IPS-NIHi11 (cell line): ENCODE results near the gene LBX1.
"Not testable (repeated sequence)": the region's sequence is repeated elsewhere in the genome, so short reads cannot be mapped to it uniquely, and the experiment has no call there.

ENCODE experiments used
- DNase-seq: peaks from one replicate; pipeline ENCODE4 v3.0.0; 2012; ENCODE audit warnings: mixed read lengths, low spot score

LBX1 gene

DNA sequence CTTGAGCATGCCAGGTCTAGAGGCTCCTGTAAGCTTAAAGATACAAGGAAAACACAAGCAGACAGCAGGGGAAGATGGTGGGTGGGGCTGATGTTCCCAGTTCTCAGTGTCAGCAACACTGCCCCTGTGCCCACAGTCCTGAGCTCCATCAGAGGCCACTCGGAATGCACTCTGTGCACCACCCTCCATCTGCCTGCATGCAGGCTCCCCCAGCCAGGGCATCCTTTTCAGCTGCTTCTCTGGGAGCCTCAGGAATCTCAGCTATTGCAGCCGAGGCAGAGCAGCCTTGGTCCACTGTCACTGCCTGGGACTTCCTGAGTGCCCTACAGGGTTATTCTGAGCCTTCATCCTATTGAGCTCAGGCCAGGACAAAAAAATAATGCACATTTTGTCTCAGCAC, 22.2 kb downstream of the LBX1 start:
- DNase-seq, result no peak

DNA sequence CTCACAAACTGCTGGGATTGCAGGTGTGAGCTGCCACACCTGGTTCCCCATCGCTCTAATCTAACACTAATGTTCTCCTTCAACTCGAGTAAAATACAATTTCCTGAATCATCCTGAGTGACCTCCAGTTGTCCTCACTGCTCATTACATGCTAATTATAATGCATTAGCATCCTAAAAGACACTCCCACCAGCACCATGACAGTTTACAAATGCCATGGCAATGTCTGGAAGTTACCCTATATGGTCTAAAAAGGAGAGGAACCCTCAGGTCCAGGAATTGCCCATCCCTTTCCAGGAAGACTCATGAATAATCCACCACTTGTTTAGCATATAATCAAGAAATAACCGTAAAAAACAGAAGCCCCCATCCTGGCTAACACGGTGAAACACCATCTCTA, 26.6 kb downstream of the LBX1 start:
- not testable (repeated sequence) for DNase-seq

DNA sequence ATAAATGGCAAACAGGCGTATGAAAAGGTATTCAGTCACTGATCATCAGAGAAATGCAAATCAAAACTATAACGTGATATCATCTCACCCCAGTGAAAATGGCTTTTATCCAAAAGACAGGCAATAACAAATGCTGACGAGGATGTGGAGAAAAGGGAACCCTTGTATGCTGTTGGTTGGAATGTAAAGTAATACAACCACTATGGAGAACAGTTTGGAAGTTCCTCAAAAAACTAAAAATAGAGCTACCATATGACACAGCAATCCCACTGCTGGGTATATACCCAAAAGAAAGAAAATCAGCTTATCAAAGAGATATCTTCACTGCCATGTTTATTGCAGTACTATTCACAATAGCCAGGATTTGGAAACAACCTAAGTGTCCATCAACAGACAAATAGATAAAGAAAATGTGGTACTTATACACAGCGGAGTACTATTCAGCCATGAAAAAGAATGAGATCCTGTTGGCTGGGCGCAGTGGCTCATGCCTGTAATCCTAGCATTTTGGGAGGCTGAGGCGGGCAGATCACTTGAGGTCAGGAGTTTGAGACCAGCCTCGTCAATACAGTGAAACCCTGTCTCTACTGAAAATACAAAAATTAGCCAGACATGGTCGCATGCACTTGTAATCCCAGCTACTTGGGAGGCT, 30.8 kb downstream of the LBX1 start:
- not testable (repeated sequence) for DNase-seq

DNA sequence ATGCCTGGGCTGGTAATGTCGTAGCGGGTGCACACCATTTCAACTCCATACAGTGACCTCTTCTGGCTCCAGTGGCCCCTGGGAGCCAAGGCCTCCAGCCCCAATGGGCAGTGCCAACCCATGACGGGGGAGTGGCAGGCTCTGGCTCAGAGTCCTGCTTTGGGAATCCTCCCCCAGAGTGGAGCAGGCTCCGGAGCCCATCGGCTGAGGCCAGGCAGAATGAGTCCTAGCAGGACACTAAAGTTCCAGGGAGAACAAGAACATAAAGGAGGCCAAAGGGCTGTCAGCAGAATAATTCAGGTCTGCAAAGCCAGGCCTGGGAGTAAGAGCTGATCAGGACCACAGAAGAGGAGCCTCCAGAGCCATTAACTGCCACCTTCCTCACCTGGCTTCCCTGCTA, 33.3 kb downstream of the LBX1 start:
- DNase-seq, result no peak

DNA sequence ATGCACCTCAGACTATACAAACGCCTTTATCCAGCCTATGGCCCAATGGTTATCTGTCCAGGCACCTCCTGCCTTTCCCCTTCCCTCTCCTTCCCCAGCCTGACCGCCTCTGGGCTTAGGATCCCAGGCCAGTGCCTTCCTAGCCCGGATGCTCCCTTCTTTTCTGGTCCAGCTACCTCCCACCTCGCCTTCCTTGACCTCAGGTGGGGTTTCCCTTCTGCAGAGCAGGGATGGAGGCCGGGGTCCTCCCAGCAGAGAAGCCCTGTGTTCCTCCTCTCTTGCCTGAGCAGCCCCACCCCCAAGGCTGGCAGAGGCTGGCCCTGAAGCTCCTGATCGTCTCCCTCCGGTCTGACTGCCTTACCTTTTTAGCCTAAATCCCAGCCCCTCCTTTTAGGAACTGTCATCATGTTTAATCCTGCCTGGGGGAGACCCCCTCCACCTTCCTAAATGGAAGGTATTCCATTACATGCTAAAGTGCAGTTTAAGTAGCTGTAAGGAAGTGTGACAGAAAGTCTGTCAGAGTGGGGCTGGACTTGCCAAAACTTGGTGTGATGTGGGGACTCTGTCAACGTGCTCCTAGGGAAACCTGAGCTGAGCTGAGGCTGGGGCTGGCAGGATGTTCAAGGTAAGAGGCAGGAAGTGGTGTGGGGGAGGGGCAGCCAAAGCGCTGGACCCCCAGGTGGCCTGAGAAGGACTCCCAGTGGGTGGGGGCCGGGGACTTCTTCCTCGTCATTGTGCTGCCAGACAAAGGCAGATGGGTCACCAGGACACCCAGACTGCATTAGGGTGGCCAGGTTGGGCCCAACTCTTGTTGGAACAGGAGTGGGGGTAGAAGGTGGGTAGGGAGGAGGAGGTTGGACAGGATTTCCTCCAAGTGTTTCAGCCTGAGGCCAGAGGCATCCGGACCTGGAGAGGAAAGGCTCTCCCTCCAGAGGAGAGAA, 39.5 kb downstream of the LBX1 start:
- peak; percentile 72 for DNase-seq

DNA sequence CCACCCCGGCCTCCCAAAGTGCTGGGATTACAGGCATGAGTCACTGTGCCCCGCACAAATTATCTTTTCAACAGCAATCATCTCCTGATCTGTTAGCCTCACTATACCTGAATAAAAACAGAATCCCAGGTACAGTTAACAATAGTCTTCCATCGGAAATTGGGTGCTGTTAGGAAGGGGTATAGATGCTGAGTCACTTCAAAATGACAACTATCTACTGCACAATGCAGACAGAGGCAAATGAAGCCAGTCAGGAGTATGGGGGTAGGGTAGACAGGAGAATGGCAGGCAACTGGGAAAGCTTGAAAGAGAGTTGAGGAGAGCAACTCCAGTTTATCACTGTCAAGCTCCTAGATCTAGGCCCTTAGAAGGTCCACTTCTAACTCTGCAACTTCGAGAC, 40.3 kb downstream of the LBX1 start:
- DNase-seq, result no peak

DNA sequence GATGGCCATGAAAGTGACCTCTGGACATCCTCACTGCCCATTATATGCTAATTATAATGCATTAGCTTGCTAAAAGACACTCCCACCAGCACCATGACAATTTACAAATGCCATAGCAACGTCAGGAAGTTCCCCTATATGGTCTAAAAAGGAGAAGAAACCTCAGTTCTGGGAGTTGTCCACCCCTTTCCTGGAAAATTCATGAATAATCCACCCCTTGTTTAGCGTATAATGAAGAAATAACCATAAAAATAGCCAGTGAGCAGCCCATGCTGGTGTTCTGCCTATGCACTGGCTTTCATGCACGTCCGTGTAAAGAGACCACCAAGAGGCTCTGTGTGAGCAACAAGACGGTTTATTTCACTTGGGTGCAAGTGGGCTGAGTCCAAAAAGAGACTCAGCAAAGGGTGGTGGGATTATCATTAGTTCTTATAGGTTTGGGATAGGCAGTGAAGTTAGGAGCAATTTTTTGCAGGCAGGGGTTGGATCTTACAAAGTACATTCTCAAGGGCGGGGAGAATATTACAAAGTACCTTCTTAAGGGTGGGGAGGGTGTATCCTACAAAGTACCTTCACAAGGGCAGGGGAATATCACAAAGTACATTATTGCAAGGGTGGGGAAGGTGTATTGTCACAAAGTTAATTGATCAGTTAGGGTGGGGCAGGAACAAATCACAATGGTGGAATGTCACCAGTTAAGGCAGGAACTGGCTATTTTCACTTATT, 45.6 kb downstream of the LBX1 start:
- DNase-seq, result no peak

DNA sequence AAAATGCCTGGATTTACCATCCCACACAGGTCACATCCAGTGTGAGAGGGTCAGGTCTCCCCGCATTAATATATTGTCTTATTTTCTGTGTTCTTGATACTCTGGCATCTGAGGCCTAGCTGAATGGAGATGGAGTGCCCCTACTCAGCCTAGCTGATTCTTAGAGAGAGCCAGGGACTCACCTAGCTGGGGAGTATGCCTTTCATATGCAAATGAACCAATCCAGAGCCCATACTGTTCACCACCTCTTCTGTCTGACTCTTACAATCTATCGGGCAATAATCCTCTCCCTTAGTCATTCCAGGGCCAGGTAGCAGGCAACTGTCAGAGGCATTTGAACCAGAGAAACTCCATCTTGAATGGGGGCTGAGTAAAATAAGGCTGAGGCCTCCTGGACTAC, 46.3 kb downstream of the LBX1 start:
- peak; percentile 57 for DNase-seq
